Skin epidermis (tissue), 12 donors: ENCODE results near the gene UBAC2.
A peak's percentile ranks its signal among the peaks of the same experiment; 100 is the strongest.

Source experiments
- H3K27ac ChIP-seq, 21 experiments: fragments of 200-600 bp; sonication (generic) in 11 of 21; one replicate each; pipeline ENCODE4 v1.5.0; 2020; ENCODE audit warnings: mild to moderate bottlenecking in 3 of 21, inconsistent platforms in 2 of 21, moderate library complexity in 2 of 21
- H3K4me3 ChIP-seq, 7 experiments: fragments of 200-600 bp; sonication (generic) in 2 of 7; one replicate each; pipeline ENCODE4 v1.5.0; 2020; ENCODE audit warnings: inconsistent platforms in 2 of 7, mild to moderate bottlenecking in 2 of 7, moderate library complexity in 1 of 7

UBAC2 gene

GRCh38 chr13:99281811-99282263, 81.2 kb downstream of the UBAC2 start:
- Histone ChIP-seq H3K4me3 (no peak overlapping the region), H3K27ac (peak overlapping the region in 20 of 21 experiments; percentile 50 to 90 (median 74))

- H3K27ac ChIP-seq = peak overlapping the region in 20 of 21 experiments; percentile 50 to 90 (median 74)
Observed at GRCh38 chr13:99282264-99283231, 81.9 kb downstream of the UBAC2 start.

GRCh38 chr13:99285432-99286182, 85.0 kb downstream of the UBAC2 start:
- Histone ChIP-seq H3K27ac (peak overlapping the region in 9 of 21 experiments; percentile 7 to 81 (median 34)), H3K4me3 (no peak overlapping the region)

More at GRCh38 chr13:99282264-99283231, 81.9 kb downstream of the UBAC2 start:
- no peak overlapping the region for H3K4me3 ChIP-seq

- peak overlapping the region in 11 of 21 experiments; percentile 4 to 69 (median 44) for H3K27ac ChIP-seq
Observed at GRCh38 chr13:99287551-99287950, 86.9 kb downstream of the UBAC2 start.

GRCh38 chr13:99288089-99288488, 87.4 kb downstream of the UBAC2 start:
- H3K27ac ChIP-seq = peak overlapping the region in 12 of 21 experiments; percentile 4 to 76 (median 56)
- H3K4me3 ChIP-seq = no peak overlapping the region

More at GRCh38 chr13:99287551-99287950, 86.9 kb downstream of the UBAC2 start:
- H3K4me3 ChIP-seq = no peak overlapping the region

GRCh38 chr13:99289271-99289670, 88.6 kb downstream of the UBAC2 start:
- H3K27ac ChIP-seq = peak overlapping the region in 14 of 21 experiments; percentile 18 to 76 (median 62)
- no peak overlapping the region for H3K4me3 ChIP-seq

GRCh38 chr13:99289674-99290337, 89.2 kb downstream of the UBAC2 start:
- no peak overlapping the region for H3K4me3 ChIP-seq
- H3K27ac ChIP-seq = peak overlapping the region in 15 of 21 experiments; percentile 5 to 76 (median 63)

- Histone ChIP-seq H3K27ac (peak overlapping the region in 12 of 21 experiments; percentile 1 to 76 (median 64)), H3K4me3 (no peak overlapping the region)
Observed at GRCh38 chr13:99290894-99291293, 90.2 kb downstream of the UBAC2 start.

- peak overlapping the region in 2 of 21 experiments; percentile 55 to 60 for H3K27ac ChIP-seq
- H3K4me3 ChIP-seq = no peak overlapping the region
Observed at GRCh38 chr13:99293178-99293577, 92.5 kb downstream of the UBAC2 start.

GRCh38 chr13:99294198-99294597, 93.5 kb downstream of the UBAC2 start:
- H3K4me3 ChIP-seq = no peak overlapping the region
- peak overlapping the region in 1 of 21 experiments; percentile 12 for H3K27ac ChIP-seq

GRCh38 chr13:99294958-99295357, 94.3 kb downstream of the UBAC2 start:
- Histone ChIP-seq H3K27ac (peak overlapping the region in 7 of 21 experiments; percentile 8 to 87 (median 49)), H3K4me3 (no peak overlapping the region)

- Histone ChIP-seq H3K4me3 (no peak overlapping the region), H3K27ac (peak overlapping the region in 10 of 21 experiments; percentile 8 to 87 (median 52))
Observed at GRCh38 chr13:99295488-99296252, 95.0 kb downstream of the UBAC2 start.

GRCh38 chr13:99296398-99296797, 95.7 kb downstream of the UBAC2 start:
- Histone ChIP-seq H3K27ac (peak overlapping the region in 8 of 21 experiments; percentile 9 to 87 (median 60)), H3K4me3 (no peak overlapping the region)

- H3K27ac ChIP-seq = peak overlapping the region in 6 of 21 experiments; percentile 49 to 87 (median 66)
- no peak overlapping the region for H3K4me3 ChIP-seq
Observed at GRCh38 chr13:99297331-99297730, 96.7 kb downstream of the UBAC2 start.

GRCh38 chr13:99298056-99298455, 97.4 kb downstream of the UBAC2 start:
- Histone ChIP-seq H3K27ac (peak overlapping the region in 5 of 21 experiments; percentile 49 to 87 (median 65)), H3K4me3 (no peak overlapping the region)

GRCh38 chr13:99299256-99299919, 98.7 kb downstream of the UBAC2 start:
- peak overlapping the region in 6 of 21 experiments; percentile 13 to 87 (median 52) for H3K27ac ChIP-seq
- no peak overlapping the region for H3K4me3 ChIP-seq

GRCh38 chr13:99299920-99300341, 99.3 kb downstream of the UBAC2 start:
- peak overlapping the region in 6 of 21 experiments; percentile 13 to 87 (median 52) for H3K27ac ChIP-seq
- no peak overlapping the region for H3K4me3 ChIP-seq
